ENCODE data around the gene PDGFRA. TPM values are rescaled to one million over a fixed set of nuclear protein-coding genes. Genes with fewer than 3 reads are reported as not detected.

PDGFRA gene
- total RNA-seq, 1 donor from 2014 or later: 11.4 TPM

- TF ChIP-seq CTCF (IDR thresholded peaks at IDR 0.05; ENCODE audit: unreplicated experiment): no peak
- H3K4me1 Mint-ChIP-seq (ENCODE audit: low read depth): no peaks in the 10 kb centered on the region
- no peak overlapping the region for H3K27ac Mint-ChIP-seq
- H3K27me3 Mint-ChIP-seq: no peaks in the 10 kb centered on the region
- no peak for DNase-seq (ENCODE audit: low spot score, unreplicated experiment)
- H3K36me3 Mint-ChIP-seq (ENCODE audit: insufficient read depth): peaks cover 16% of the 10 kb centered on the region
- H3K4me3 Mint-ChIP-seq (ENCODE audit: low read depth): no peak overlapping the region
- H3K9me3 Mint-ChIP-seq (ENCODE audit: low read depth): no peaks in the 10 kb centered on the region
Measured at GRCh38 chr4:54268151-54268550, 39.1 kb downstream of the PDGFRA start.

DNA sequence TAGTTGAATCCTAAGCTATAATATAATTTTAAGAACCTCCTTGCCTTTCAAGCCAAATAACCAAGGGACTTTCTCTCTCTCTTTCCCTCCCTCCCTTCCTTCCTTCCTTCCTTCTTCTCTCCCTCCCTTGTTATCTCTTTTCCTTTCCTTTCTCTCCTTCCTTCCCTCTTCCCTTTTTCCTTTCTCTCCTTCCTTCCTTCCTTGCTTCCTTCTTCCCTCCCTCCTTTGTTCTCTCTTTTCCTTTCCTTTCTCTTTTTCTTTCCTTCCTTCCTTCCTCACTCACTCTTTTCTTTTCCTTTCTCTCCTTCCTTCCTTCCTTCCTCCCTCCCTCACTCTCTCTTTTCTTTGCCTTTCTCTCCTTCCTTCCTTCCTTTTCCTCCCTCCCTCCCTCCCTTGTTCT is 42.4 kb downstream of the PDGFRA start:
- H3K9me3 Mint-ChIP-seq (ENCODE audit: low read depth): no peaks in the 10 kb centered on the region

DNA sequence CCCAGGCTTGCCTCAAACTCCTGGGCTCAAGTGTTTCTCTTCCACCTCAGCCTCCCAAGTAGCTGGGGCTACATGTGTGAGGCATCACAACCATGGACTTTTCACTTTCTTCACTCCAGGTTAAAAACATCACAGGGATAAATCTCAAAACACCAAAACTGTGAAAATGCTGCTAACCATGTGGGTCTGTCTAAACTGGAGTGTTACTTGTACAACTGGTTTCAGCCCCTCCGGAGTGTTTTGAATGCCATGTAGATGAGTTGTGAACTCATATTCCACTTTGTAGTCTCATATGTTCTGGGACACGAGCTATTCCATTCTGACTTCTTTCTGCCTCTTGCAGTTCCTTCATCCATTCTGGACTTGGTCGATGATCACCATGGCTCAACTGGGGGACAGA is 43.0 kb downstream of the PDGFRA start:
- H3K9me3 Mint-ChIP-seq (ENCODE audit: low read depth): no peaks in the 10 kb centered on the region
- no peaks in the 10 kb centered on the region for H3K4me1 Mint-ChIP-seq (ENCODE audit: low read depth)
- TF ChIP-seq CTCF (IDR thresholded peaks at IDR 0.05; ENCODE audit: unreplicated experiment): no peak
- H3K27me3 Mint-ChIP-seq: no peaks in the 10 kb centered on the region
- no peak overlapping the region for H3K4me3 Mint-ChIP-seq (ENCODE audit: low read depth)
- DNase-seq (ENCODE audit: low spot score, unreplicated experiment): no peak
- H3K27ac Mint-ChIP-seq: no peak overlapping the region
- peaks cover 10% of the 10 kb centered on the region for H3K36me3 Mint-ChIP-seq (ENCODE audit: insufficient read depth)

More for the DNA sequence above, 42.4 kb downstream of the PDGFRA start:
- Mint-ChIP-seq H3K4me1 (ENCODE audit: low read depth) (no peaks in the 10 kb centered on the region), H3K4me3 (ENCODE audit: low read depth) (no peak overlapping the region), H3K27me3 (no peaks in the 10 kb centered on the region), H3K27ac (no peak overlapping the region), H3K36me3 (ENCODE audit: insufficient read depth) (peaks cover 11% of the 10 kb centered on the region)
- no peak for TF ChIP-seq CTCF (IDR thresholded peaks at IDR 0.05; ENCODE audit: unreplicated experiment)
- no peak for DNase-seq (ENCODE audit: low spot score, unreplicated experiment)

DNA sequence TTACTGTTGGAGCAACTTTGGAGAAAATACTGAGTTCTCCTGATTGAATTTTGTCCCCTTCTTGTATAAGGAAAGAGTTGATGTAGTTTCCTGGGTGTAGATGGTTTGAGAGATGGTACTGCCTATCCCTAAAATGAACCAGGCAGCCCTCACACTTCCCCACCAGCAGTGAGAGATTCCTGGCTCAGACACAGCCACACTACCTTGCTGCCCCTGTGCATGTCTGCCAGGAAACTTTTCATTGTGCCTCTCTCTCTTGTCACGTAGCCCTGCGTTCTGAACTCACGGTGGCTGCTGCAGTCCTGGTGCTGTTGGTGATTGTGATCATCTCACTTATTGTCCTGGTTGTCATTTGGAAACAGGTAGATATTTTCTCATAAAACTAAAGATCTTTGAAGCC is 45.2 kb downstream of the PDGFRA start:
- H3K27ac Mint-ChIP-seq: no peak overlapping the region
- peaks cover 11% of the 10 kb centered on the region for H3K36me3 Mint-ChIP-seq (ENCODE audit: insufficient read depth)
- no peak overlapping the region for H3K4me3 Mint-ChIP-seq (ENCODE audit: low read depth)
- no peaks in the 10 kb centered on the region for H3K27me3 Mint-ChIP-seq
- H3K4me1 Mint-ChIP-seq (ENCODE audit: low read depth): no peaks in the 10 kb centered on the region
- no peak for DNase-seq (ENCODE audit: low spot score, unreplicated experiment)
- no peaks in the 10 kb centered on the region for H3K9me3 Mint-ChIP-seq (ENCODE audit: low read depth)
- no peak for TF ChIP-seq CTCF (IDR thresholded peaks at IDR 0.05; ENCODE audit: unreplicated experiment)

- no peaks in the 10 kb centered on the region for H3K27me3 Mint-ChIP-seq
- no peaks in the 10 kb centered on the region for H3K9me3 Mint-ChIP-seq (ENCODE audit: low read depth)
- no peak overlapping the region for H3K27ac Mint-ChIP-seq
- H3K4me1 Mint-ChIP-seq (ENCODE audit: low read depth): no peaks in the 10 kb centered on the region
- H3K4me3 Mint-ChIP-seq (ENCODE audit: low read depth): no peak overlapping the region
- no peak for DNase-seq (ENCODE audit: low spot score, unreplicated experiment)
- TF ChIP-seq CTCF (IDR thresholded peaks at IDR 0.05; ENCODE audit: unreplicated experiment): no peak
- H3K36me3 Mint-ChIP-seq (ENCODE audit: insufficient read depth): peaks cover 12% of the 10 kb centered on the region
Measured at GRCh38 chr4:54274795-54275665, 45.9 kb downstream of the PDGFRA start.

Data from progenitor cell of endocrine pancreas (in vitro differentiated cells).